GM19455 (cell line): ENCODE results near the gene RLBP1.

ENCODE experiments used
- ATAC-seq: cut with Tn5 transposase; IDR thresholded peaks from one replicate; pipeline ENCODE4 v1.9.1; 2021; ENCODE audit not compliant: unreplicated experiment

The RLBP1 gene

DNA sequence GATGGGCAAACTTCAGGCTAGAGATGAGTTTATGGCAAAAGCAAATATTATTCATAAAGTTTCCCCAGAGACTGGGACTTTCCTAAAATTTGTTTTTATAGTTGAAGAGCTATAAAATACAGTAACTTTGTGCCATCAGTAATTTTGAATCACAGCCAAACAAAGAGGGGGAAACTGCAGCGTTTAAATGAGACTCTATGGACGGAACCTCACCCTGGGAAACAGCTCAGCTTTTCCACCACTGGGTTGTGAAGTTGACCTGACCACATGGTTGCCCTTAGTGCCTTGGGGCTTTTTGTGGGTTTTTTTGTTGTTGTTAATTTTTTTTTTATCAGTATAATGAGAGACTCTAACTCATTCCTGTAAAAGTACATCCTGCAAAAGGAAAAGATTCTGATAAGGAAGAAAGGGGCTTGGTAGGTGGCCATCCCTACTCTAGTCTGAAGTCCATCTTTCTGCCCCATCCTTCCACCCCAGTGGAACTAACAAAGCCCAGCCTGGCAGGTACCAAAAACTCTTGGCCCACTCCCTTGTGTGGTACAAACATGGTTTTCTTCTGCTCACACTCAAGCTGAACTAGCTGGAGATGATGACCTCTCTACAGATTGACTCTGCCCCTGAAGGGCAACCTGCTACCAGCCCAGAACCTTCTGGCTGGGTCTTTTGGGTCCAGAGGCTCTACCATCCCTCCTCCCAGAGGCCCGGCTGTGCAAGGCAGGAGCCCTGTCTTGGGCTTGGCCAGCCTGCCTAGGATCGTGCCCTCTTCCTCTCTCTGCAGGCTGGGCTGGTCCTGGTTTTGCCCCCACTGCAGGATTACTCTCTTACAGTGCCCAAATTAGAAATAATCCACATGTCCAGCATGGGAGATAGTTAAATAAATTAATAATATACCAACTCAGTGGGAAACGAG is 41.2 kb downstream of the RLBP1 start:
- no peak for ATAC-seq

DNA sequence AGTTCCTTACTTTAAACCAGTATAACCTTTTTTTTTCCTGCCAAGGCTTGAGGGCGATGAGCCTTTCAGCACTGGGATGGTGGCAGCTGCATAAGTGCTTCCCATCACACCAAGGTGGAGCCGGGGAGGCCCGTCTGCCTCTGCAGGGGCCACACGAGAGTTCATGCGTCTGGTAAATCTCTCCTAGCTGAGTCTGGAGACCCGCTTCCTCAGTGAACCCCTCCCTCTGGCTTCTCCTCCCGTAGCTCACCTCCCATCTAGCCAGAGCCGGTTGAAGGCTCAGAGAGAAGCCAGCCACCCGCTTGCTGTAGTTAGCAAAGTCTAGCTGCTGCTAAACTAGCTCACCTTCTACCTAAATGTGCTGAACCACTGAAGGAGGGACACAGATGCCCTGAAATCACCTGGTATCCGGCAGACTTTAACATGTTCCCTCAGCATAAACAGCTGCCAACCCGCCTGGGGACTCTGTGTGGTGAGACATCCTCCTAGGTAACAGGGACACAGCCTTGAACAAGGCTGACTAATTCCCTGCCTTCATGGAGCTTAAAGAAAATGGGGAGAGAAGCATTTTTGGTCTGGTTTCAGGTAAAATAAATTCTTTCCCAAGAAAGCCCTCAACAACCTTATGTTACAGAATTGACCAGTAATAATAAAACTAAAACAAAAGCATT is 42.9 kb downstream of the RLBP1 start:
- ATAC-seq: no peak

DNA sequence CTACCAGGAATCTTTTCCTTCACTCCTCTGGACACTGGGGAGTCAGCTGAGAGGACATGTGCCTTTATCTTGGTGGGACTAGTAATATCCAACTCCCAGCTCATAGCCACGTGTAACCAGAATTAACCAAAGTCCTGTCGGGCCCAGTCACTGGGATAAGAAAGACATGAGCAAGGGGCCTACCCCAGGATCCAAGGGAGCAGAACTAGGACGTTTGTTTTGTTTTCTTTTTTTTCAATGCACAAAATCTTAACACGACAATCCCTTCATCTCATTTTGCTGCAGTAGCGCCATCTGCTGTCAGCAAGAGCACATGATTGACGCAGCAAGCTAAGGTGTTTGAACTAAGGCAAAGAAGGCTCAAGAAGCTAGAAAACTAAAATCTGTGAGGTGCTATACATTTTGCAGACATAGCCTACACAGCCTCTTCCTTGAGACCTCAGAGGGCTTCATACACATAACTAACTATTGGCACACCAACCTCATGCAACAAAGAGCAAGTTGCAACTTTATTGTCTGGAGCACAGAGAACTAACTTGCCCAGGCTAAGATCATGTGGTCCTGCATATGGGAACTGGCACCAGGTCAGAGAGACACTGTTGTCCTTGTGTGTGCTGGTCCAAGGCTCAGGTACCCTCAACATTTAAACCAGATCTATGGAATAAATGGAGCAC is 43.6 kb downstream of the RLBP1 start:
- ATAC-seq: no peak

- no peak for ATAC-seq
These were observed 44.3 kb downstream of the RLBP1 start for GRCh38 chr15:89177116-89177515.

- ATAC-seq: no peak
These were observed 45.7 kb downstream of the RLBP1 start for GRCh38 chr15:89175617-89176191.

DNA sequence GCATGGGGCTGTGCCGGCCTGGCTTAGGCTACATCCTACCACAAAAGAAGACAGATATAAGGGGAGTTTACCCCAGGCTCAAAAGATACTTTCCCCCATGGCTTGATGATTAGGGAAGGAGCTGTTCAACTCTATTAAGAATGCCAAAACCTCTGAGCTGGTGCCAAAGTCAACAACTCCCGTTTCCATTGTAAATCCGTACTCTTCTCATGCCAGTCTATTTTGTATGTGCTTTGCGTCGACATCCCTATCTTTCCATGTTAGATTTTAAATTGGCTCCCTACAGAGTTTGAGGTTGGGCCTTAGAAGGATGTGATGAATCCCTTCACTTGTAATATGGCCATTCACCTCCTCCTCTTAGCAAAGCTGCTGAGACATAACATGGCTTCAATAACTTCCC is 46.9 kb downstream of the RLBP1 start:
- no peak for ATAC-seq

GRCh38 chr15:89172921-89173320 is 48.5 kb downstream of the RLBP1 start:
- no peak for ATAC-seq

- no peak for ATAC-seq
These were observed 50.0 kb downstream of the RLBP1 start for GRCh38 chr15:89171136-89172072.

GRCh38 chr15:89170364-89170763 is 51.0 kb downstream of the RLBP1 start:
- ATAC-seq: no peak

- no peak for ATAC-seq
These were observed 53.0 kb downstream of the RLBP1 start for GRCh38 chr15:89168316-89168833.

- peak; percentile 82 for ATAC-seq
These were observed 53.9 kb downstream of the RLBP1 start for GRCh38 chr15:89167267-89168176.

- ATAC-seq: no peak
These were observed 55.7 kb downstream of the RLBP1 start for GRCh38 chr15:89165677-89166076.

- no peak for ATAC-seq
These were observed 56.6 kb downstream of the RLBP1 start for GRCh38 chr15:89164712-89165211.

- no peak for ATAC-seq
These were observed 57.9 kb downstream of the RLBP1 start for GRCh38 chr15:89163271-89164055.

- no peak for ATAC-seq
These were observed 59.7 kb downstream of the RLBP1 start for GRCh38 chr15:89161666-89162065.
